Caki2 (cell line): ENCODE results near the gene STARD5. TPM values are rescaled to one million over a fixed set of nuclear protein-coding genes. Genes with fewer than 3 reads are reported as not detected.

Experiments used
- DNase-seq: peaks from one replicate; pipeline ENCODE4 v3.0.0-alpha.2; 2015; ENCODE audit warnings: low read depth
- in situ Hi-C: cut with HindIII; loops from 2 replicates; pipeline ENCODE4 v1.10.0; 2016; ENCODE audit warnings: low sequenced_read_pairs, low pct_unique_long_range_greater_than_20kb, mixed read lengths
- total RNA-seq: library from RNA; depleted of rRNA; stranded (reverse); fragments of >200 nt; shearing (Covaris generic); gene quantifications from 2 replicates; pipeline ENCODE4 v1.2.3, GENCODE V29; 2014; ENCODE audit warnings: low replicate concordance

Gene STARD5
- total RNA-seq, 1 experiment from 2014 or later, result 2.0 TPM

- in situ Hi-C loops, result no loop called here
These were observed 42.0 kb downstream of the STARD5 start for GRCh38 chr15:81281766-81282605.

DNA sequence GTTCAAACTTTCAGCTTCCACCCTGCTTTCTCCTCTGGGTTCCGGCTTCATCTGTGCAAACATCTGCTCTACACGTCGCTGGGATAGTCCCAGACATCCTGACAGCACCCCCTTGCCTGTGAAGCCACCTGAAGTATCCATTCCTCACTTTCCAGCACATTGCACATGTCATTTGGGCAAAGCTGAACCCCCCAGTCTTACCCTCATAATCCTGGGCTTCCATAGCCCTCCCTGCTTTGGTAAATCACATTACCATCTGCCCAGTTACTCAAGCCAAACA lies 42.5 kb downstream of the STARD5 start:
- in situ Hi-C loops, result no loop called here
- no peak for DNase-seq

More at GRCh38 chr15:81281766-81282605, 42.0 kb downstream of the STARD5 start:
- no peak for DNase-seq

- DNase-seq, result no peak
- in situ Hi-C loops, result no loop called here
These were observed 43.1 kb downstream of the STARD5 start for GRCh38 chr15:81280696-81281455.

DNA sequence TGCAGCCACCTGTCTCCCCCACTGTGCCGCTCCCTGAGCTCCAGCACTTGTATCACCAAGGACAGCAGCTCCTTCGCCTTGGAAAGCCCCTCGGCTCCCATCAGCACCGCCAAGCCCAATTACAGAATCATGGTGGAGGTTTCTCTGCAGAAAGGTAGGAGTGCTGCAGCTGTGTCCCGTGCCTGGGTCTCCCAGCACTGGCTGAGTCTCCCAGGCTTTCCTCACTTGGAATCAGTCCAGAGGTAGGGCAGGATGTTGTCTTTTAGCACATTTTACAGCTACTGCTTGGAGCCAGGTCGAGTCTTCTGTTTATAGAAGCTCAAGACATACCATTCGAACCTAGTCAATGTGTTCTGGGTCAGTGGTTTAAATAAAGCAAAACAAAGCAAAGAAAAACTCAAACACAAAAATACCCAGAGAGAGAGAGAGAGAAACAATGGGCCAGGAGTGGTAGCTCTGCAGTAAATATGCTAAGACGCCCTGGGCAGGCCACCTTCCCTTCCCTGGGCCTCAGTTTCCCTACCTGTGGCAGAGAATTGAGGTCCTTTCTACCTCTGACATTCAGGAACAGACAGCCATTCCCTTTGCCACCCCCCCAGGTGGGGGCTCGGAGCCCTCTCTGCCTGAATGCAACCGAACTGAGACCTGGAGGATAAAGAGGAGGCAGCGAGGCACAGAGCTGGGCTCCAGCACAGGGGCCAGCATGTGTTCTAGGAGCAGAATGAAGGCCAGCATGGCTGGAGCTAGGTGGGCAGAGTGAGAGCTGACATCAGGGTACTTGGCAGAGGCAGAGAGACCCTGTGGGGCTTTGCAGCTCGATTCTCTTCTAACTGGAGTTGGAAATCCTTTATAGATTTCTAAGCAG lies 44.1 kb downstream of the STARD5 start:
- in situ Hi-C loops, result no loop called here
- peak; percentile 57 for DNase-seq

- in situ Hi-C loops, result no loop called here
- DNase-seq, result no peak
These were observed 45.5 kb downstream of the STARD5 start for GRCh38 chr15:81278306-81279029.

DNA sequence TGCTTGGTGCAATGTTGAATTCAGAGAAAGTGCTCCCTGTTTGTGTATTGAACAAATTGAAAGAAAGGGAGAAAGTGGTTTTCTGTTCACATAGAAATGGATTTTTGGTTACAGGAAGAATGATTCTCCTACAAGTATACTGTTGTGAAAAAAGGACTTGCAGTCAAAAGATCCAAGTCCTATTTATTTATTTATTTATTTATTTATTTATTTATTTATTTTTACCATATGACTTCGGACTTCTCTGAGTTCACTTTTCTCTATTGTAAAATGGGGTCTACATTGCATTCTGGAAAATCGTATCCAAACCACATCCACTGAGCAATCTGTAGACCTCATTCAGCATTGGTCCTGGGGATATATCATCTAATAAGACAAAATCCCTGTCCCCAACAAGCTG lies 46.1 kb downstream of the STARD5 start:
- in situ Hi-C loops, result no loop called here
- no peak for DNase-seq

DNA sequence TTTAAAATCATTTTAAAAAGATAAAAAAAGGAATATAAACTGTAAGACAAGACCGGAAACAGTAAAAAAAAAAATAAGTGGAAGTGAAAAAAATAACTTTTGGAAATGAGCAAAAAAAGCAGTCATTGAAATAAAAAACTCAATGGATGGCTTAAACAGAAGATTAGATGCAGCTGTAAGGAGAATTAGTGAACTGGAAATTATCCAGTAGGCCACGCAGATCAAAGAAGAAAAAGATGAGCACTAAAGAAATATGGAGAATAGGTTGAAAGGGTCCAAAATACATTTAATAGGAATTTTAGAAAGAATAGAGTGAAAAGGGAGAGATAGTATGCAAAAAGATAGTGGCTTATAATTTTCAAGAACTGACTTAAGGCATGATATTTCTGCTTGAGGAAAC lies 47.0 kb downstream of the STARD5 start:
- no peak for DNase-seq
- in situ Hi-C loops, result no loop called here

DNA sequence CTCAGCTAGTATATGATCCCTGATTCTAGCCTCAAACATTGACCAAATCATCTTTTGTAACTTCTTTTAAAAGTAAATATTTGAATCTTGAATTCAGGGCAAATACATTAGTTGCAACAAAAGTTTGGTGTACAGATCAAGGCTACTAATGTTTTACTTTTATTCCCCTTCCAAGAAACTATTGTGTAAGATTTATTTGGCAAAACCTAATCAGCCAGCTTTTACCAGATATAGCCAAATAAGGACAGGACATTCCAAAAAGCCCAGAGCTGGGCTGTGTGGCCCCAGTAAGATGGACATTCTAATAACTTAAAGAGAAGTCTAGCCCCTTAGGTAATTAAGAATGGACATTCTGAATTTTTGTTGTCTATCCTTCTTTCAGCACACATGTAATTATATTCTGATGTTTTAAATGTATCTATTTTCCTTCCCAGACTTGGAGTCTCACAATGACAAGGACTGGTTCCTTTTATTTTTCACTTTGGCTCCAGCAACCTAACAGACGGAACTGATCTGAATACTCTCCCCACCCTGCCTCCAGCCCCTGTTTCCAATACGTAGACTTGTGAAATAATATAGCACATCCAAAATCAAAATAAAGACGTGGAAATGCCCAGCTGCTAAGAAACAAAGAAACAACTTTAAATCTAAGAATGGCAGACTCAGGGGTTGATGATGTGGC lies 48.1 kb downstream of the STARD5 start:
- in situ Hi-C loops, result no loop called here
- DNase-seq, result no peak

DNA sequence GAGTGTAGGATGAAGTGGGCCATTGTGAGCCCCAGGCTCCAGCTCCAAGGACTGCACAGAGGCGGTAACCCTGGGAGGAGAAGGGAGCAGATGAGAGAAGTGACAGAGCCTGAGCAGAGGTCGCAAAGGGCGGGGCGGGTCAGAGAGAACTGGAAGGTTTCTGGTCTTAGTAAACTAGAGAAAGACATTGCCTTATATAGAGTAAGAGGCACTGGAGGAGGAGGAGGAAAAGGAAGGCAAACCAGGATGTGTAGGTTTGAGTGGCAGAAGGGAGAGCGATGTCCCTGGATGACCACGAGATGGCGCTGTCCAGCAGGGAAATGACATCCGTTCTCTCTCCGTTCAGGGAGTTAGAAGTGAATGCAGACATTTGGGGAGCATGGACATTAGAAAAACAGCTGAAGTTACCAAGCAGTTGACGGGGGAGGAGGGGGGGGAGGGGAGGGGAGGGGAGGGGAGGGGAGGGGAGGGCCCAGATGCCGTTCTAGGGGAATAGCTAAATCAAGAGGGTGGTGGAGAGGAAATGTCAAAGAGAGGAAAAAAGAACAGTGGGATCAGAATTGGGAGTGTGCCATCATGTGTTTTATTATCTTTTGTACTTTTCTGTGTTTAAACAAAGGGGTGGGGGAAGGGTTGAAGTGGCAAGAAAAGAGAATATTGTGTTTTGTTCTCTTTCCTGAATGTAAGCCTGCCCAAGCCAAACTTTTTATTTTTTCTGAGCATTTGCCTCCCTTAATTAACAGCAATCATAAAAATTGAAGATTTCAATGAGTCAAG lies 48.8 kb downstream of the STARD5 start:
- in situ Hi-C loops, result no loop called here
- peak; percentile 61 for DNase-seq

- no peak for DNase-seq
- in situ Hi-C loops, result no loop called here
These were observed 49.7 kb downstream of the STARD5 start for GRCh38 chr15:81274255-81274654.

- in situ Hi-C loops, result no loop called here
- no peak for DNase-seq
These were observed 50.1 kb downstream of the STARD5 start for GRCh38 chr15:81273855-81274254.

- DNase-seq, result no peak
- in situ Hi-C loops, result no loop called here
These were observed 50.7 kb downstream of the STARD5 start for GRCh38 chr15:81273200-81273599.

GRCh38 chr15:81271761-81272644 lies 51.9 kb downstream of the STARD5 start:
- in situ Hi-C loops, result no loop called here

GRCh38 chr15:81270781-81271491 lies 53.0 kb downstream of the STARD5 start:
- no peak for DNase-seq

More at GRCh38 chr15:81271761-81272644, 51.9 kb downstream of the STARD5 start:
- DNase-seq, result no peak

DNA sequence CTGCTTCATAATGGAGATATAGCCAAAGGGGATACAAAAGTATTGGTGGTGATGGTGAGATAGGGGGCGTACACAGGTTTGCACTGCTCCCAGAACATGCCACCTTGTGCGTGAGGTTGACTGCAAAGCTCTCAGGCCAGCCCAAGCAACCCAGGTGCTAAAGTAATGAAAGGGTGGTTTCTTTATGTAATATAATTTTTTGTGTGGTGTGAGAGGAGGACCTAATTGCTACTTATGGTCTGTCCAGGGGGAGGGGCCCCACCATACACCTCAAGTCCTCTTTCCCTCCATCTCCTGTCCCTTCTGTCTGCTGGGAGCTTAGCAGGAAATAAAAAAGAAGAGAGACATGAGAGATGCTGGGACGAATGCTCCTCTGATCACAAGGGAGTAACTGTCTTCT lies 53.8 kb downstream of the STARD5 start:
- no peak for DNase-seq
- in situ Hi-C loops, result no loop called here

More at GRCh38 chr15:81270781-81271491, 53.0 kb downstream of the STARD5 start:
- in situ Hi-C loops, result no loop called here
